ENCODE results near the gene STK39. TPM values are rescaled to one million over a fixed set of nuclear protein-coding genes. Genes with fewer than 3 reads are reported as not detected.

STK39 gene
- total and polyA plus RNA-seq, 2 of the 4 experiments (the other 2 are of a cell fraction), result 11.8 to 16.4 TPM

DNA sequence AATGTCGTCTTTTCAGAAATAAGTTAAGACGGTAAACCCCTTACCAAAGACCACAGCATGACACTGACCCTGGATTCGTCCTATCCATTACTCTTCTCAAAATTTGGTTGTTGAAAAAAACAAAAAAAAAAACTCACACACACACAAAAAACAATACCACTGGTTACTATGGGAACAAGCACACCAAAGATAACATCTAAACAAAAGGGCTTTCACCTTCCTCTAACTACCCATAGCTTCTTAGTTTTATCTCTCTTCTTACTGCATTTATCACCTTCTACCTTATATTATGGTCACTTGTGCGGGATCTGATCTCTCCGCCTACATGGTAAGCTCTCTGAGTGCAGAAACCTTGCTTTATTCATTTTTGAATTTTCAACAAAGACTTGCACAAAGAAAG is 192.7 kb downstream of the STK39 start:
- no peak overlapping the region for H2BK20ac ChIP-seq (ENCODE audit: low read depth, low read length)
- intact Hi-C loops (cut with micrococcal nuclease) (no loop called here), dilution Hi-C loops (cut with HindIII; ENCODE audit: low sequenced_read_pairs, unreplicated experiment) (no loop called here), in situ Hi-C loops (cut with MboI; ENCODE audit: low sequenced_read_pairs) (no loop called here)
- no peak overlapping the region for H3K9ac ChIP-seq (ENCODE audit: low read depth, low read length)
- TF ChIP-seq RFX5 (IDR thresholded peaks at IDR 0.05; ENCODE audit: low read depth, low read length) (no peak), RCOR1 (IDR thresholded peaks at IDR 0.05; ENCODE audit: insufficient replicate concordance, low read length) (no peak), CEBPB (IDR thresholded peaks at IDR 0.05; ENCODE audit: low read depth, low read length) (no peak), RAD21 (IDR thresholded peaks at IDR 0.05; ENCODE audit: low read length) (no peak), POLR2A (IDR thresholded peaks at IDR 0.05; ENCODE audit: low read depth, low read length) (no peak), SMC3 (IDR thresholded peaks at IDR 0.05; ENCODE audit: low read depth, low read length) (no peak), FOS (IDR thresholded peaks at IDR 0.05; ENCODE audit: low read depth, low read length) (no peak)
- H3K27ac ChIP-seq (ENCODE audit: insufficient read depth, low read length), result no peak overlapping the region
- no peak overlapping the region for H3K4me3 ChIP-seq (ENCODE audit: insufficient read depth, low read depth, low read length)
- H4K5ac ChIP-seq (ENCODE audit: low read depth, low read length), result no peak overlapping the region
- POLR2A ChIA-PET (ENCODE audit: unreplicated experiment), result no interaction called here
- H2AK9ac ChIP-seq (replicated peaks; ENCODE audit: low read depth, low read length, poor library complexity), result no peak overlapping the region
- 0 out of 2 replicates have a peak, but pooled peaks cover 3% of the 10 kb centered on the region for H3K9me1 ChIP-seq (ENCODE audit: insufficient read depth, low read length)
- no peak for ATAC-seq (ENCODE audit: low read depth)
- no peak overlapping the region for H3K18ac ChIP-seq (ENCODE audit: low read depth, low read length)
- H3K36me3 ChIP-seq (ENCODE audit: control insufficient read depth, insufficient read depth, low read length), result peaks cover 8% of the 10 kb centered on the region
- H3K14ac ChIP-seq (replicated peaks; ENCODE audit: low read depth, low read length), result no peak overlapping the region
- H2BK5ac ChIP-seq (ENCODE audit: low read depth, low read length, poor library complexity, severe bottlenecking), result no peak overlapping the region
- no peak overlapping the region for H4K91ac ChIP-seq (ENCODE audit: insufficient read depth, low read depth, low read length)
- H2AFZ ChIP-seq (replicated peaks; ENCODE audit: low read length, poor library complexity), result no peak overlapping the region
- no peaks in the 10 kb centered on the region for H3K9me3 ChIP-seq (ENCODE audit: control insufficient read depth, insufficient read depth, low read length)
- no peak overlapping the region for H2AK5ac ChIP-seq (ENCODE audit: low read depth, low read length)
- H3K4me2 ChIP-seq (ENCODE audit: low read depth, low read length), result no peak overlapping the region
- H3K27me3 ChIP-seq (ENCODE audit: control insufficient read depth, insufficient read depth, low read length), result no peaks in the 10 kb centered on the region
- H4K8ac ChIP-seq (ENCODE audit: low read depth in 2 of 2, low read length in 2 of 2), result no peak overlapping the region
- H2BK120ac ChIP-seq (ENCODE audit: low read depth, low read length), result no peak overlapping the region
- peaks cover 18 to 35% of the 10 kb centered on the region in 2 experiments for H3K79me1 ChIP-seq (ENCODE audit: low read depth in 1 of 2, low read length in 2 of 2)
- no peak for DNase-seq
- CTCF ChIA-PET, result interaction anchor here (0.9 kb wide), 1 partner anchor 16 kb away, joined by 3 read pairs; no protein-coding TSS in a partner anchor
- H3K56ac ChIP-seq (ENCODE audit: extremely low read depth, insufficient read depth, low read length), result no peak overlapping the region
- BruUV-seq (replicated peaks), result no TSS peak
- no peak overlapping the region for H3K23ac ChIP-seq (ENCODE audit: low read depth, low read length)
- WGBS, 2 experiments (ENCODE audit: extremely low coverage in 2 of 2, insufficient read length in 1 of 2), result no CpG with 5 or more reads among the region's 5 CpGs
- H4K20me1 ChIP-seq (ENCODE audit: insufficient read depth, low read length), result no peaks in the 10 kb centered on the region
- no peaks in the 10 kb centered on the region for H3K4me1 ChIP-seq (ENCODE audit: control insufficient read depth, insufficient read depth, low read length)
- no peak overlapping the region for H3K4ac ChIP-seq (ENCODE audit: low read depth, low read length)
- H2BK15ac ChIP-seq (ENCODE audit: low read depth, low read length), result no peak overlapping the region
